Lung microvascular endothelial cell (primary cell): ENCODE measurements around the gene EEF2. TPM values are rescaled to one million over a fixed set of nuclear protein-coding genes. Genes with fewer than 3 reads are reported as not detected.
"Not testable (repeated sequence)": the region's sequence is repeated elsewhere in the genome, so short reads cannot be mapped to it uniquely, and the experiment has no call there.

Source experiments
- DNase-seq, 2 donors: peaks; one replicate each; pipeline versions ENCODE4 v3.0.0 to v3.0.0-alpha.2; 2010; ENCODE audit warnings: low read depth in 2 of 2
- total RNA-seq: library from RNA; depleted of rRNA; stranded (reverse); fragments of >200 nt; gene quantifications from 2 replicates; pipeline ENCODE4 v1.2.1, GENCODE V29; 2014

Gene EEF2
- total RNA-seq, 1 donor from 2014 or later, result 2,063 TPM

GRCh38 chr19:4015705-4016402, 30.6 kb upstream of the EEF2 start:
- DNase-seq, result peak in 1 of 2 donors; percentile 50

GRCh38 chr19:4014541-4015491, 29.6 kb upstream of the EEF2 start:
- peak; percentile 44 to 64 for DNase-seq

GRCh38 chr19:4013886-4014540, 28.8 kb upstream of the EEF2 start:
- DNase-seq, result no peak

- DNase-seq, result no peak
Measured at GRCh38 chr19:4012975-4013634, 27.8 kb upstream of the EEF2 start.

GRCh38 chr19:4012092-4012974, 27.1 kb upstream of the EEF2 start:
- DNase-seq, result no peak

- DNase-seq, result not testable (repeated sequence)
Measured at GRCh38 chr19:4011430-4011829, 26.2 kb upstream of the EEF2 start.

GRCh38 chr19:4010808-4011110, 25.5 kb upstream of the EEF2 start:
- DNase-seq, result no peak

- DNase-seq, result peak in 1 of 2 donors; percentile 16
Measured at GRCh38 chr19:4009990-4010807, 24.9 kb upstream of the EEF2 start.

GRCh38 chr19:4007836-4008539, 22.7 kb upstream of the EEF2 start:
- peak; percentile 40 to 46 for DNase-seq

- peak; percentile 96 for DNase-seq
Measured at GRCh38 chr19:4007021-4007835, 22.0 kb upstream of the EEF2 start, which contains the start of gene PIAS4. TSS of gene PIAS4 (plus strand) at chr19:4007736. CDS start at chr19:4007761, 25 bp downstream.

GRCh38 chr19:4005436-4005835, 20.2 kb upstream of the EEF2 start:
- DNase-seq, result not testable (repeated sequence)

- not testable (repeated sequence) for DNase-seq
Measured at GRCh38 chr19:4000798-4001197, 15.5 kb upstream of the EEF2 start.

GRCh38 chr19:3998667-3999412, 13.6 kb upstream of the EEF2 start:
- not testable (repeated sequence) for DNase-seq

- no peak for DNase-seq
Measured at GRCh38 chr19:3995607-3996006, 10.3 kb upstream of the EEF2 start.

GRCh38 chr19:3990815-3991117, 5.5 kb upstream of the EEF2 start:
- DNase-seq, result no peak

- DNase-seq, result peak; percentile 79 to 90
Measured at GRCh38 chr19:3987619-3988371, 2.5 kb upstream of the EEF2 start.
